HepG2 (cell line): ENCODE results near the gene VEPH1.

ENCODE experiments used
- CTCF ChIP-seq: sonication (generic); formaldehyde crosslinking; IDR thresholded peaks from 2 replicates; pipeline ENCODE4 v1.5.0; 2020; ENCODE audit warnings: mild to moderate bottlenecking, missing genetic modification reagents, moderate library complexity
- HOXA7 ChIP-seq: sonication (generic); formaldehyde crosslinking; IDR thresholded peaks from 2 replicates; pipeline ENCODE4 v1.8.1; 2022; ENCODE audit warnings: mild to moderate bottlenecking, missing genetic modification reagents, moderate library complexity
- PLSCR1 ChIP-seq: sonication (generic); formaldehyde crosslinking; IDR thresholded peaks from 2 replicates; pipeline ENCODE4 v1.5.0; 2020; ENCODE audit warnings: missing genetic modification reagents, mild to moderate bottlenecking, borderline replicate concordance
- ZNF784 ChIP-seq: sonication (generic); formaldehyde crosslinking; IDR thresholded peaks from 2 replicates; pipeline ENCODE4 v1.5.1; 2020; ENCODE audit warnings: missing genetic modification reagents, mild to moderate bottlenecking, borderline replicate concordance

GRCh38 chr3:157464321-157464720 is 38.9 kb downstream of the VEPH1 start:
- TF ChIP-seq ZNF784 (CRISPR knock-in tag) (no peak), HOXA7 (CRISPR knock-in tag) (no peak), CTCF (CRISPR knock-in tag) (no peak), PLSCR1 (CRISPR knock-in tag) (no peak)
